Measurements from ENCODE around the gene UCMA.

DNA sequence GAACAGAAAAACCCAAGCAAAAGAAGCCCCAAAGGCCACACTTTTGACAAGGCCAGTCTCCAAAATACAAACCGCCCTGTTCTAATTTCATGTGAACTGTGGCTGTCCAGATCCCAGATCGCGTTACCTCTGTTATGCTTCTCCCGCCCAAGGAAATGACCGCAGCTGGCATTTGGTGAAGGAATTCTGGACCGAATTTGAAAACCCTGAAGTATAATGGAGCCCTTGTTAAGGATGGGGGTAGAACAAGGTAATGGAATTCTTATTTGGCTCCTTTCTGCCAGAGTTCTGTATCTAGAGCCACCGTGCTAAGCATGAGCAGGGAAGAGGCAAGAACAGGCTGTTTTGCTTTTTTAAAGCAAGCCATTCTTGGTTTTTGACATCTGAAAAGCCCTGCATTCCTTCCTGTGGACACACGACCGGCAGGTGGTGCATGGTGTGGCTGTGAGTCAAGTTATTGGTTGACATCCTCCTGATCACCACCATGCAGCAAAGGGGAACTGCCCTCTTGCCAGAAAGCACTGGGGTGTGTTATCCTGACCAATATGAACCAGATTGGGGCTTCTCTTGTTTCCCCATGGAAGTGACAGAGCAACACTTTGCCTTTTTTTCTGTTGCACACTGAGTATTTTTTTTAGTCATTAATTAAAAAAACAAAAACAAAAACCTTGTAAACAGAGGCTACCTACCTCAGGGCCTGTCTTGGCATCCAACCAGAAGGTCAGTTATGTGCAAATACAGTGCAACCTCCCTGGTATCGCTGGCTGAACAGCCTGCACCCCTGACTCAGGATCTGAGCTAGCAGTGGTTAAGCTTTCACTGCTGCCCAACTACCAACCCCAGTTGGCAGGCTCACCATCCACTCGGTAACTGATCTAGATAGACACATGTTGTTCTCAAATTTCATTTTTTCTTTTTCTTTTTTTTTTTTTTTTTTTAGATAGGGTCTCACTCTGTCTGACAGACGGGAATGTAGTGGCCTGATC is 14.2 kb downstream of the UCMA start:
- TF ChIP-seq ZBTB7A (IDR thresholded peaks at IDR 0.05; ENCODE audit: low read depth) (no peak), FOXM1 (IDR thresholded peaks at IDR 0.05; ENCODE audit: borderline replicate concordance, low read depth) (no peak), EGR1 (IDR thresholded peaks at IDR 0.05) (no peak), YY1 (IDR thresholded peaks at IDR 0.05; ENCODE audit: low read depth) (no peak), RAD21 (IDR thresholded peaks at IDR 0.05; ENCODE audit: low read depth) (peak; percentile 45; the same call in 1 of the 2 replicates), TAF1 (IDR thresholded peaks at IDR 0.05; ENCODE audit: low read depth) (no peak), CEBPB (IDR thresholded peaks at IDR 0.05) (no peak), TEAD4 (IDR thresholded peaks at IDR 0.05) (peak; percentile 44), CREB1 (IDR thresholded peaks at IDR 0.05; ENCODE audit: low read depth) (no peak), TCF12 (IDR thresholded peaks at IDR 0.05; ENCODE audit: low read depth) (no peak; the same call in 1 of the 2 replicates)
- TF ChIP-seq, protein P1, sequence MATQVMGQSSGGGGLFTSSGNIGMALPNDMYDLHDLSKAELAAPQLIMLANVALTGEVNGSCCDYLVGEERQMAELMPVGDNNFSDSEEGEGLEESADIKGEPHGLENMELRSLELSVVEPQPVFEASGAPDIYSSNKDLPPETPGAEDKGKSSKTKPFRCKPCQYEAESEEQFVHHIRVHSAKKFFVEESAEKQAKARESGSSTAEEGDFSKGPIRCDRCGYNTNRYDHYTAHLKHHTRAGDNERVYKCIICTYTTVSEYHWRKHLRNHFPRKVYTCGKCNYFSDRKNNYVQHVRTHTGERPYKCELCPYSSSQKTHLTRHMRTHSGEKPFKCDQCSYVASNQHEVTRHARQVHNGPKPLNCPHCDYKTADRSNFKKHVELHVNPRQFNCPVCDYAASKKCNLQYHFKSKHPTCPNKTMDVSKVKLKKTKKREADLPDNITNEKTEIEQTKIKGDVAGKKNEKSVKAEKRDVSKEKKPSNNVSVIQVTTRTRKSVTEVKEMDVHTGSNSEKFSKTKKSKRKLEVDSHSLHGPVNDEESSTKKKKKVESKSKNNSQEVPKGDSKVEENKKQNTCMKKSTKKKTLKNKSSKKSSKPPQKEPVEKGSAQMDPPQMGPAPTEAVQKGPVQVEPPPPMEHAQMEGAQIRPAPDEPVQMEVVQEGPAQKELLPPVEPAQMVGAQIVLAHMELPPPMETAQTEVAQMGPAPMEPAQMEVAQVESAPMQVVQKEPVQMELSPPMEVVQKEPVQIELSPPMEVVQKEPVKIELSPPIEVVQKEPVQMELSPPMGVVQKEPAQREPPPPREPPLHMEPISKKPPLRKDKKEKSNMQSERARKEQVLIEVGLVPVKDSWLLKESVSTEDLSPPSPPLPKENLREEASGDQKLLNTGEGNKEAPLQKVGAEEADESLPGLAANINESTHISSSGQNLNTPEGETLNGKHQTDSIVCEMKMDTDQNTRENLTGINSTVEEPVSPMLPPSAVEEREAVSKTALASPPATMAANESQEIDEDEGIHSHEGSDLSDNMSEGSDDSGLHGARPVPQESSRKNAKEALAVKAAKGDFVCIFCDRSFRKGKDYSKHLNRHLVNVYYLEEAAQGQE (IDR thresholded peaks at IDR 0.05; ENCODE audit: low read depth), result no peak
- TF ChIP-seq, protein P2, sequence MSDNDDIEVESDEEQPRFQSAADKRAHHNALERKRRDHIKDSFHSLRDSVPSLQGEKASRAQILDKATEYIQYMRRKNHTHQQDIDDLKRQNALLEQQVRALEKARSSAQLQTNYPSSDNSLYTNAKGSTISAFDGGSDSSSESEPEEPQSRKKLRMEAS (IDR thresholded peaks at IDR 0.05), result 0 out of 2 replicates have a peak, but pooled peaks have one; percentile 33
- TF ChIP-seq, protein P3, sequence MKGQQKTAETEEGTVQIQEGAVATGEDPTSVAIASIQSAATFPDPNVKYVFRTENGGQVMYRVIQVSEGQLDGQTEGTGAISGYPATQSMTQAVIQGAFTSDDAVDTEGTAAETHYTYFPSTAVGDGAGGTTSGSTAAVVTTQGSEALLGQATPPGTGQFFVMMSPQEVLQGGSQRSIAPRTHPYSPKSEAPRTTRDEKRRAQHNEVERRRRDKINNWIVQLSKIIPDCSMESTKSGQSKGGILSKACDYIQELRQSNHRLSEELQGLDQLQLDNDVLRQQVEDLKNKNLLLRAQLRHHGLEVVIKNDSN (IDR thresholded peaks at IDR 0.05), result no peak
